Frontal cortex (tissue), 4 donors: ENCODE measurements around the gene ACYP2. TPM values are rescaled to one million over a fixed set of nuclear protein-coding genes. Genes with fewer than 3 reads are reported as not detected.

Experiments
- DNase-seq, 2 donors: peaks; one replicate each; pipeline ENCODE4 v3.0.0; 2012; ENCODE audit warnings: low spot score in 2 of 2
- FAIRE-seq: peaks from 2 replicates; lab custom pipeline; 2012; peaks lifted over from hg19 to GRCh38; lab: Jason Lieb, UNC
- total RNA-seq: library from RNA; depleted of rRNA; stranded (reverse); fragments of >200 nt; gene quantifications from one replicate; pipeline ENCODE4 v1.2.3, GENCODE V29; 2014
- donor health status: control.
- donor health status: control.
- donor health status: control.

ACYP2 gene
- total RNA-seq, 1 donor from 2014 or later = 22.4 TPM

- FAIRE-seq (no peak), DNase-seq (no peak)
These were observed 28.4 kb downstream of the ACYP2 start for GRCh38 chr2:54143780-54144179.

GRCh38 chr2:54148391-54148790, 33.0 kb downstream of the ACYP2 start:
- no peak for FAIRE-seq

GRCh38 chr2:54149638-54150441, 34.4 kb downstream of the ACYP2 start:
- DNase-seq (no peak), FAIRE-seq (no peak)

More at GRCh38 chr2:54148391-54148790, 33.0 kb downstream of the ACYP2 start:
- DNase-seq = no peak

- FAIRE-seq = no peak
These were observed 42.9 kb downstream of the ACYP2 start for GRCh38 chr2:54158311-54158710.

GRCh38 chr2:54161660-54162424, 46.4 kb downstream of the ACYP2 start:
- FAIRE-seq = peak; percentile 87

More at GRCh38 chr2:54158311-54158710, 42.9 kb downstream of the ACYP2 start:
- DNase-seq = no peak

GRCh38 chr2:54164106-54164505, 48.7 kb downstream of the ACYP2 start:
- no peak for DNase-seq
- no peak for FAIRE-seq

More at GRCh38 chr2:54161660-54162424, 46.4 kb downstream of the ACYP2 start:
- no peak for DNase-seq

GRCh38 chr2:54166121-54166773, 50.8 kb downstream of the ACYP2 start:
- FAIRE-seq (no peak), DNase-seq (no peak)

GRCh38 chr2:54176577-54176976, 61.2 kb downstream of the ACYP2 start:
- DNase-seq (peak; percentile 7 to 27), FAIRE-seq (no peak)

GRCh38 chr2:54183281-54183680, 67.9 kb downstream of the ACYP2 start:
- no peak for DNase-seq
- FAIRE-seq = no peak

- FAIRE-seq = no peak
- no peak for DNase-seq
These were observed 68.6 kb downstream of the ACYP2 start for GRCh38 chr2:54183972-54184371.

GRCh38 chr2:54185105-54185504, 69.7 kb downstream of the ACYP2 start:
- FAIRE-seq (no peak), DNase-seq (no peak)

- no peak for DNase-seq
- no peak for FAIRE-seq
These were observed 71.9 kb downstream of the ACYP2 start for GRCh38 chr2:54187331-54187730.

- DNase-seq = no peak
- FAIRE-seq = no peak
These were observed 74.1 kb downstream of the ACYP2 start for GRCh38 chr2:54189539-54189938.

- FAIRE-seq = no peak
- no peak for DNase-seq
These were observed 76.1 kb downstream of the ACYP2 start for GRCh38 chr2:54191361-54192135.

- FAIRE-seq = no peak
- DNase-seq = no peak
These were observed 79.6 kb downstream of the ACYP2 start for GRCh38 chr2:54194761-54195750.

GRCh38 chr2:54196646-54197045, 81.2 kb downstream of the ACYP2 start:
- no peak for FAIRE-seq

GRCh38 chr2:54204476-54204875, 89.1 kb downstream of the ACYP2 start:
- FAIRE-seq (no peak), DNase-seq (no peak)

More at GRCh38 chr2:54196646-54197045, 81.2 kb downstream of the ACYP2 start:
- no peak for DNase-seq

- FAIRE-seq (peak; percentile 95), DNase-seq (peak; percentile 21 to 30)
These were observed 91.2 kb downstream of the ACYP2 start for GRCh38 chr2:54206596-54206995.
